Measurements from ENCODE around the gene IPO11. TPM values are rescaled to one million over a fixed set of nuclear protein-coding genes. Genes with fewer than 3 reads are reported as not detected.

The IPO11 gene
- total and polyA plus RNA-seq, 2 of the 4 experiments (the other 2 are of a cell fraction) = 12.6 to 40.0 TPM

GRCh38 chr5:62403411-62404250, 8.9 kb upstream of the IPO11 start, which contains the start of gene DIMT1:
Gene DIMT1 (minus strand): TSS chr5:62403905. CDS start chr5:62403772, 133 bp downstream.
- Histone ChIP-seq H3K4me3 (ENCODE audit: insufficient read depth, low read depth, low read length) (peak within 1 kb of the TSS; percentile 71), H3K79me1 (ENCODE audit: low read depth in 1 of 2, low read length in 2 of 2) (peaks cover 14 to 18% of the 10 kb centered on the region in 2 experiments), H3K4me2 (ENCODE audit: low read depth, low read length) (peak within 1 kb of the TSS; percentile 87), H3K27me3 (ENCODE audit: control insufficient read depth, insufficient read depth, low read length) (no peaks in the 10 kb centered on the region), H2AFZ (replicated peaks; ENCODE audit: low read length, poor library complexity) (peak within 1 kb of the TSS; percentile 96), H2AK9ac (replicated peaks; ENCODE audit: low read depth, low read length, poor library complexity) (peak within 1 kb of the TSS; percentile 96), H3K56ac (ENCODE audit: extremely low read depth, insufficient read depth, low read length) (peak within 1 kb of the TSS; percentile 93; the same call in 1 of the 2 replicates), H2BK15ac (ENCODE audit: low read depth, low read length) (peak within 1 kb of the TSS; percentile 64; the same call in 1 of the 3 replicates), H3K14ac (replicated peaks; ENCODE audit: low read depth, low read length) (peak within 1 kb of the TSS; percentile 99), H4K8ac (ENCODE audit: low read depth in 2 of 2, low read length in 2 of 2) (peak within 1 kb of the TSS; percentile 69 to 94), H3K9me3 (ENCODE audit: control insufficient read depth, insufficient read depth, low read length) (no peaks in the 10 kb centered on the region), H3K27ac (ENCODE audit: insufficient read depth, low read length) (peak within 1 kb of the TSS; percentile 89), H2BK120ac (ENCODE audit: low read depth, low read length) (peak within 1 kb of the TSS; percentile 88), H3K9ac (ENCODE audit: low read depth, low read length) (peak within 1 kb of the TSS; percentile 89), H2BK5ac (ENCODE audit: low read depth, low read length, poor library complexity, severe bottlenecking) (peak within 1 kb of the TSS; percentile 91), H3K4me1 (ENCODE audit: control insufficient read depth, insufficient read depth, low read length) (peaks cover 2% of the 10 kb centered on the region; the same call in 1 of the 2 replicates), H3K23ac (ENCODE audit: low read depth, low read length) (peak within 1 kb of the TSS; percentile 95), H3K9me1 (ENCODE audit: insufficient read depth, low read length) (no peaks in the 10 kb centered on the region; the same call in 1 of the 2 replicates), H3K4ac (ENCODE audit: low read depth, low read length) (peak within 1 kb of the TSS; percentile 97), H2AK5ac (ENCODE audit: low read depth, low read length) (peak within 1 kb of the TSS; percentile 69), H4K5ac (ENCODE audit: low read depth, low read length) (peak within 1 kb of the TSS; percentile 79), H3K18ac (ENCODE audit: low read depth, low read length) (peak within 1 kb of the TSS; percentile 84), H3K36me3 (ENCODE audit: control insufficient read depth, insufficient read depth, low read length) (no peaks in the 10 kb centered on the region; the same call in 1 of the 2 replicates), H4K20me1 (ENCODE audit: insufficient read depth, low read length) (peaks cover 3% of the 10 kb centered on the region), H2BK20ac (ENCODE audit: low read depth, low read length) (0 out of 2 replicates have a peak within 1 kb of the TSS, but pooled peaks have one; percentile 50), H4K91ac (ENCODE audit: insufficient read depth, low read depth, low read length) (peak within 1 kb of the TSS; percentile 67)
- intact Hi-C loops (cut with micrococcal nuclease) (no loop called here), dilution Hi-C loops (cut with HindIII; ENCODE audit: low sequenced_read_pairs, unreplicated experiment) (no loop called here), in situ Hi-C loops (cut with MboI; ENCODE audit: low sequenced_read_pairs) (no loop called here)
- no TSS peak for BruUV-seq (replicated peaks)
- peak; percentile 89 for TF ChIP-seq POLR2A (IDR thresholded peaks at IDR 0.05; ENCODE audit: low read depth, low read length)
- peak; percentile 89 for TF ChIP-seq USF2 (IDR thresholded peaks at IDR 0.05; ENCODE audit: low read depth, low read length)
- TF ChIP-seq MXI1 (IDR thresholded peaks at IDR 0.05; ENCODE audit: borderline replicate concordance, low read depth, low read length) = peak; percentile 99
- TF ChIP-seq FOS (IDR thresholded peaks at IDR 0.05; ENCODE audit: low read depth, low read length) = no peak
- TF ChIP-seq BHLHE40 (IDR thresholded peaks at IDR 0.05; ENCODE audit: low read depth, low read length) = peak; percentile 57
- TF ChIP-seq MAZ (IDR thresholded peaks at IDR 0.05; ENCODE audit: borderline replicate concordance, low read depth, low read length) = peak; percentile 72; the same call in 1 of the 2 replicates
- no peak for TF ChIP-seq RFX5 (IDR thresholded peaks at IDR 0.05; ENCODE audit: low read depth, low read length)
- TF ChIP-seq MAFK (IDR thresholded peaks at IDR 0.05; ENCODE audit: low read depth, low read length) = no peak
- no peak for TF ChIP-seq SMC3 (IDR thresholded peaks at IDR 0.05; ENCODE audit: low read depth, low read length)
- TF ChIP-seq CEBPB (IDR thresholded peaks at IDR 0.05; ENCODE audit: low read depth, low read length) = no peak
- no peak for TF ChIP-seq NFE2L2 (IDR thresholded peaks at IDR 0.05; ENCODE audit: low read depth, low read length)
- DNase-seq (peak; percentile 97), ATAC-seq (ENCODE audit: low read depth) (peak; percentile 99)
- ChIA-PET POLR2A (ENCODE audit: unreplicated experiment) (interaction anchor here (0.6 to 1.4 kb wide), 3 partner anchors 9 to 26 kb away, joined by 4 to 7 read pairs (median 6); partner anchors contain the start of gene IPO11), CTCF (interaction anchor here (0.6 kb wide), 1 partner anchor 51 kb away, joined by 3 read pairs; no protein-coding TSS in a partner anchor)
- 1% methylated on average over 28 of the region's 66 CpGs; no CpG with 5 or more reads in 1 of the 2 experiments for WGBS, 2 experiments (ENCODE audit: extremely low coverage in 2 of 2, insufficient read length in 1 of 2)

Measured in IMR-90 (cell line).